Loucy (cell line): Measurements from ENCODE around the gene SYNGAP1.
A peak's percentile ranks its signal among the peaks of the same experiment; 100 is the strongest.

Experiments used
- H2AFZ ChIP-seq: fragments of 200-600 bp; sonication (generic); 2 replicates; pipeline ENCODE4 v1.6.0; 2016; ENCODE audit warnings: antibody characterized with exemption, mild to moderate bottlenecking, low read length, moderate library complexity
- H3F3A ChIP-seq: fragments of 200-600 bp; 2 replicates; pipeline ENCODE4 v1.6.0; 2016; ENCODE audit warnings: antibody characterized with exemption, low read depth, mild to moderate bottlenecking
- H3K27me3 ChIP-seq: fragments of 200-600 bp; sonication (generic); 2 replicates; pipeline ENCODE4 v1.6.1; 2014; ENCODE audit warnings: low read length, mild to moderate bottlenecking; ENCODE audit not compliant: insufficient read depth, poor library complexity, severe bottlenecking
- H3K36me3 ChIP-seq: fragments of 200-600 bp; sonication (generic); 2 replicates; pipeline ENCODE4 v1.6.1; 2016; ENCODE audit warnings: low read length; ENCODE audit not compliant: insufficient read depth
- H3K4me1 ChIP-seq: fragments of 200-600 bp; sonication (generic); 2 replicates; pipeline ENCODE4 v1.5.1; 2014; ENCODE audit warnings: low read length, mild to moderate bottlenecking; ENCODE audit not compliant: insufficient read depth, poor library complexity, severe bottlenecking
- H3K4me2 ChIP-seq: fragments of 200-600 bp; sonication (generic); 2 replicates; pipeline ENCODE4 v1.6.0; 2014; ENCODE audit warnings: antibody characterized with exemption, low read length, low read depth, mild to moderate bottlenecking; ENCODE audit not compliant: poor library complexity, severe bottlenecking
- H3K4me3 ChIP-seq: fragments of 200-600 bp; sonication (generic); 2 replicates; pipeline ENCODE4 v1.5.1; 2014; ENCODE audit warnings: low read length, mild to moderate bottlenecking, mixed read lengths; ENCODE audit not compliant: poor library complexity, severe bottlenecking
- H3K79me2 ChIP-seq: fragments of 200-600 bp; sonication (generic); 2 replicates; pipeline ENCODE4 v1.6.1; 2014; ENCODE audit warnings: low read length; ENCODE audit not compliant: insufficient read depth
- H3K9ac ChIP-seq: fragments of 200-600 bp; sonication (generic); 2 replicates; pipeline ENCODE4 v1.6.0; 2014; ENCODE audit warnings: mild to moderate bottlenecking, low read depth, low read length, moderate library complexity; ENCODE audit not compliant: poor library complexity, severe bottlenecking
- H3K9me2 ChIP-seq: fragments of 200-600 bp; sonication (generic); replicated peaks from 2 replicates; pipeline ENCODE4 v1.6.1; 2016; ENCODE audit warnings: low read depth, low read length, mixed read lengths
- H3K9me3 ChIP-seq: fragments of 200-600 bp; sonication (generic); 2 replicates; pipeline ENCODE4 v1.6.1; 2014; ENCODE audit warnings: mild to moderate bottlenecking, antibody characterized with exemption, low read length, low read depth; ENCODE audit not compliant: insufficient read depth
- H4K20me1 ChIP-seq: fragments of 200-600 bp; sonication (generic); 2 replicates; pipeline ENCODE4 v1.6.0; 2014; ENCODE audit warnings: antibody characterized with exemption, low read length, mild to moderate bottlenecking; ENCODE audit not compliant: insufficient read depth, poor library complexity, severe bottlenecking
- EZH2phosphoT487 ChIP-seq: fragments of 200-600 bp; IDR thresholded peaks from 2 replicates; pipeline ENCODE4 v1.6.1; 2018; ENCODE audit warnings: antibody characterized with exemption, mild to moderate bottlenecking, moderate library complexity, borderline replicate concordance
- TF ChIP-seq, protein P1 (sequence below): fragments of 200-600 bp; sonication (generic); conservative IDR thresholded peaks from 2 replicates; pipeline ENCODE4 v1.5.1; 2014; ENCODE audit warnings: mild to moderate bottlenecking, antibody characterized with exemption, low read length

Gene SYNGAP1

DNA sequence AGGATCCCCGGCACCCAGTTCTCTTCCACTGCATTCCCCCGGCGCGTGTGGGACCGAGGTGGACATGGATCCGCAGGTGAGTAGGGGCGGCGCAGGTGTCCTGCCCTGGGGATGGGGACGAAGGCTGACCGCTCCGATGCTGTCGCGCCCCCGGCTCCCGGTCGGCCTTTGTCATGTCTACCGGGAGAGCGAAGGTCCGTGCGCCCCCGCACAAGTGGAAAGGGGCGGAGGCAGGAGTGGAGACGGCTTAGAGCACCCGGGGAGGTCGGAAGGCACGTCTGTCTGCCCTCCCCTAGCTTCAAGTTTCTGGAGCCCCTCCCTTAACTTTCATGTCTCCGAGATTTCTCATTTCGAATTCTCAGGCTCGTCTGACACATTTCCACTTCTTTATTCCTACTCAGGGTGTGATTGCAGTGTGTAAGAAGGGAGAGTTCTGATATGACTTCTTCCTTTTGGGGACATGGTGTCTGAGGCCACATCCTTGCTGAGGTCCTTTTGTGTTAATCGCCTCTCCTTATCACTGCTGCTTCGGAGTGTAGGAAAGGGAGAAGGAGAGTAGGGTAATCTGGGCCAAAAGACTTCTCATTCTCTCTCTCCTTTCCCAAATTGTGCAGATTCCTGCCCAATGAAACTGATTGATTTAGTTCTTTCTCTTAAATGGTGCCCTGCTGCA lies 27.8 kb upstream of the SYNGAP1 start:
- H3K79me2 ChIP-seq: peaks cover 54% of the 10 kb centered on the region
- peak overlapping the region; percentile 97 for H3K4me2 ChIP-seq
- H3K27me3 ChIP-seq: no peaks in the 10 kb centered on the region
- H4K20me1 ChIP-seq: peaks cover 26% of the 10 kb centered on the region
- no peak for TF ChIP-seq EZH2phosphoT487
- TF ChIP-seq, protein P1, sequence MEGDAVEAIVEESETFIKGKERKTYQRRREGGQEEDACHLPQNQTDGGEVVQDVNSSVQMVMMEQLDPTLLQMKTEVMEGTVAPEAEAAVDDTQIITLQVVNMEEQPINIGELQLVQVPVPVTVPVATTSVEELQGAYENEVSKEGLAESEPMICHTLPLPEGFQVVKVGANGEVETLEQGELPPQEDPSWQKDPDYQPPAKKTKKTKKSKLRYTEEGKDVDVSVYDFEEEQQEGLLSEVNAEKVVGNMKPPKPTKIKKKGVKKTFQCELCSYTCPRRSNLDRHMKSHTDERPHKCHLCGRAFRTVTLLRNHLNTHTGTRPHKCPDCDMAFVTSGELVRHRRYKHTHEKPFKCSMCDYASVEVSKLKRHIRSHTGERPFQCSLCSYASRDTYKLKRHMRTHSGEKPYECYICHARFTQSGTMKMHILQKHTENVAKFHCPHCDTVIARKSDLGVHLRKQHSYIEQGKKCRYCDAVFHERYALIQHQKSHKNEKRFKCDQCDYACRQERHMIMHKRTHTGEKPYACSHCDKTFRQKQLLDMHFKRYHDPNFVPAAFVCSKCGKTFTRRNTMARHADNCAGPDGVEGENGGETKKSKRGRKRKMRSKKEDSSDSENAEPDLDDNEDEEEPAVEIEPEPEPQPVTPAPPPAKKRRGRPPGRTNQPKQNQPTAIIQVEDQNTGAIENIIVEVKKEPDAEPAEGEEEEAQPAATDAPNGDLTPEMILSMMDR: no peak
- H2AFZ ChIP-seq: peak overlapping the region; percentile 6; the same call in 1 of the 2 replicates
- H3K4me3 ChIP-seq: peak overlapping the region; percentile 82
- no peaks in the 10 kb centered on the region for H3F3A ChIP-seq
- H3K4me1 ChIP-seq: peaks cover 43% of the 10 kb centered on the region
- H3K9me3 ChIP-seq: no peaks in the 10 kb centered on the region
- no peaks in the 10 kb centered on the region for H3K9me2 ChIP-seq
- no peaks in the 10 kb centered on the region for H3K36me3 ChIP-seq
- peak overlapping the region; percentile 89 for H3K9ac ChIP-seq

DNA sequence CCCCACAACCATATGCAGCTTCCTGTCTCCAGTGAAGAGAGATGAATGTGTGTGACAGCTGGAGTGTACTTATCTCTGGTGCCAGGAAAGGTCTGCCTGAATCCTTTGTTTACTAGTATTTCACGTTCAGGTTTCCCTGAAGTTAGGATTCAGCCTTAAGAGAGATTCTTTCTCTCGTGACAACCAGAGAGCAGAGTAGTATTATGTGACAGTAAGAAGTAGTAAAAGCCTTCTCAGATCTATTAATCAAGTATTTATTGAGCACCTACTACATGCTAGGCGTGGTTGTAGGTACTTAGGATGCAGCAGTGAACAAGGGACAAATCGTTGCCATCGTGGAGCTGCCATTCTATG lies 27.3 kb upstream of the SYNGAP1 start:
- Histone ChIP-seq H4K20me1 (peaks cover 29% of the 10 kb centered on the region), H3K27me3 (no peaks in the 10 kb centered on the region), H3K4me3 (peak overlapping the region; percentile 82), H2AFZ (no peak overlapping the region), H3K9me2 (no peaks in the 10 kb centered on the region), H3K36me3 (peaks cover 3% of the 10 kb centered on the region; the same call in 1 of the 2 replicates), H3K4me1 (peaks cover 44% of the 10 kb centered on the region), H3F3A (no peaks in the 10 kb centered on the region), H3K79me2 (peaks cover 59% of the 10 kb centered on the region), H3K9ac (peak overlapping the region; percentile 89), H3K4me2 (peak overlapping the region; percentile 97), H3K9me3 (no peaks in the 10 kb centered on the region)
- no peak for TF ChIP-seq EZH2phosphoT487
- TF ChIP-seq, protein P1: no peak

DNA sequence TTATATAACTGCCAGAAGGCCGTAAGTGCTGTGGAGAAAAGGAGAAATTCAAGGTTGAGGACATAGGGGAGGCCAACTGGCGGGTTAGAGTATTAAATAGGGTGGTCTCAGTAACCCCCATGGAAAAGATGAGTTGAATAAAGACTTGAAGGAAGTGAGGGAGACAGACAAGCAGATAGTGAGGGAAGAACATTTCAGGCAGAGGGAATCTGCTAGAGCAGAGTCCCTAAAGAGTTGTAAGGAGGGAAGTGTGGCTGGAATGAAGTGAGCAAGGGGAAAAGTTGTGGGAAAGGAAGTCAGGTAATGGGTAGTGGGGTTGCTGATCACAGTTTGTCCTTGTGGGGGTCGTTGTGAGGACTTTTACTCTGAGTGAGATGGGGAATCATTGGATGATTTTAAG lies 26.9 kb upstream of the SYNGAP1 start:
- peak overlapping the region; percentile 97 for H3K4me2 ChIP-seq
- TF ChIP-seq, protein P1: no peak
- no peak for TF ChIP-seq EZH2phosphoT487
- peak overlapping the region; percentile 82 for H3K4me3 ChIP-seq
- H4K20me1 ChIP-seq: peaks cover 33% of the 10 kb centered on the region
- H2AFZ ChIP-seq: no peak overlapping the region
- H3K9me2 ChIP-seq: no peaks in the 10 kb centered on the region
- H3K4me1 ChIP-seq: peaks cover 48% of the 10 kb centered on the region
- no peaks in the 10 kb centered on the region for H3F3A ChIP-seq
- H3K9ac ChIP-seq: peak overlapping the region; percentile 89
- peaks cover 7% of the 10 kb centered on the region; the same call in 1 of the 2 replicates for H3K36me3 ChIP-seq
- peaks cover 63% of the 10 kb centered on the region for H3K79me2 ChIP-seq
- H3K27me3 ChIP-seq: no peaks in the 10 kb centered on the region
- H3K9me3 ChIP-seq: no peaks in the 10 kb centered on the region
